Measurements from ENCODE around the gene NGDN.
"Not testable (repeated sequence)": the region's sequence is repeated elsewhere in the genome, so short reads cannot be mapped to it uniquely, and the experiment has no call there.

The NGDN gene, protein sequence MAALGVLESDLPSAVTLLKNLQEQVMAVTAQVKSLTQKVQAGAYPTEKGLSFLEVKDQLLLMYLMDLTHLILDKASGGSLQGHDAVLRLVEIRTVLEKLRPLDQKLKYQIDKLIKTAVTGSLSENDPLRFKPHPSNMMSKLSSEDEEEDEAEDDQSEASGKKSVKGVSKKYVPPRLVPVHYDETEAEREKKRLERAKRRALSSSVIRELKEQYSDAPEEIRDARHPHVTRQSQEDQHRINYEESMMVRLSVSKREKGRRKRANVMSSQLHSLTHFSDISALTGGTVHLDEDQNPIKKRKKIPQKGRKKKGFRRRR

DNA sequence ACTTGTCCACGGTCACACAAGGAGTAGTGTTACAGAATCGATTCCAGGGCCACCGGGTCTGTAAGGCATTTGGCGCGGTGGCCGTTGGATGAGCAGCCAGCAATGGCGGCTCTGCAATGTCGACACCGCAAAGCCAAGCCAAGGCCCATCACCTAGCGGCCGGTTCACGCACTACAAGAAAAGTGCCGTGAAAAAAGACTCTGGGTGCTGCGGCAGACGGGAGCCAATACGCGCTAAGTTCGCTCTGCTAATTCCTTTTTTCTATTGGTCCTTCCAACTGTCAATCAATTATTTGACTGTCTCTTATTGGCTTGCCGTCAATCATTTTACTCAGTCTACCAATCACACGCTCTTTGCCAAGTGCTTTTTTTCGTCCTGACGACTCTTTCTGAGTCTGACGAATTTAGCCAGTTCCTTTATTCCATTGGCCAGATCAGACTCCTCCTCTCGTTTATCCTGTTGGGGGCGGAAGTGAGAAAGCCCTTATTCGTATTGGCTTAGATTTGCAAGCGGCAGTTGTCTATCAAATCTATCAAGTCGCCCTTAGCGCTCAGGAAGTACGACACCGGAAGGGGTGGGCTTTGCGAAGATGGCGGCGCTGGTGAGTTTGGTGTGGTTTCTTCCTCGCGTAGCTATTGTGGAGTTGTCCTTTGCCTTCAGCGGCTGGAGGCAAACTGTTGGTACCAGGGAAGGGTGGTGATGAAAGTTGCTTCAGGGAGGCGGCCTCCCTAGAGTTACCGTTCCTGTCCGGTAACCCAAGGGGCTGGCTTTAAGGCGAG is at the start of gene NGDN:
Gene NGDN, plus strand, starts transcription at position 577 of the 779 bp plus-strand sequence. Its CDS starts 13 bp downstream, at position 590.
- peak; percentile 91 for DNase-seq

DNA sequence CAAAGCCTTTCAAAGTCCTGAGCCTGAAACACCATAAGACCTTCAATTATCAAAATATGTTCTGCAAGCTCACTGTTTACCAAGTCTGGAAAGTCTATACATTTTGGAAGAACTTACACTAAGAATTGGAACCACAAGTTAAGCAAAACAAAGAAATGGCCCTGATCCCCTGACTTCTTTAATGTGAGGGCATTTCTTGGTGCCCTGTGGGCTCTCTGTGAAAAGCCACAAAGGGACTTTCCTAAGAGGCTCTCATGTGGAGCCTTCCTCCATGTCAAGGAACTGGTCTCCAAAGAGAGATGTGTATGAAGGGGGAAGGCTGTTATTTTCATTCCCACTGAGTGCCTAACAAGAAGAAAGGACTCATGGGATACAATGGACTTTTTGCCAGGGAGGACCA is 47.9 kb upstream of the NGDN start:
- DNase-seq = no peak

DNA sequence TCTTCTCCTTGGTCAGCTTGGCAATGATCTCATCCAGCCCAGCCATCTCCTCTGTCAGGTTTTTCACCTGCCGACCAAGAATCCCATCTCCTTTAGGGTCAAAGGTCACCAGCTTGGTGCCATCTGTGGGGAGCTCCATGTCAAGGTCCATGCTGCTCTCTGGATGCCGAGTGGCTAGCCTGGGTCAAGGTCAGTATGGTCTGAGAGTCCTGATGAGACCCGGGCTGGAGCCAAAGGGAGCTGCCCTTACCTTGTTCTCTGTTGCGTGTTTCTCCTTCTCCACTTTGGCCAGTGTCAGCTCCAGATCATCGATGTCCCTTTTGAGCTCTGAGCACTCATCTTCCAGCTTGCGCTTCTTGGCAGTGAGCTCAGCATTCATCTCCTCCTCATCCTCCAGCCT is 45.8 kb upstream of the NGDN start:
- no peak for DNase-seq

DNA sequence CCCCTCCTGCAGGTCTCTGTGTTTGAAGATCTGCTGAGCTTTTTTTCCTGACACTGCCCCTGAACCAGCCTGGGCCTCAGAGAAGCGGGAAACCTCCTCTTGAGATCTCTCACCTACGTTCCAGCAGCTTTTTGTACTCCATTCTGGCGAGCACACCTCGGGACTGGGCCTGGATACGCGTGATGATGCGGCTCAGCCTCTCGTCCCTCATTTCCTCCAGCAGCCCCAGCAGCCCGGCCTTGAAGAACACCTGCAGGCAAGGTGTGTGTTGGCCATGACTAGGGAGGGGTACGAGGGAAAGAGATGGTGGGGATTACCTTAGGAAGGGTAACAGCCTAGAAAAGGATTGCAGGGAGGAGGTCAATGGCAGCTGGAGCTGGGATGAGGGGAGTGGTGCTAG is 44.3 kb upstream of the NGDN start:
- no peak for DNase-seq

DNA sequence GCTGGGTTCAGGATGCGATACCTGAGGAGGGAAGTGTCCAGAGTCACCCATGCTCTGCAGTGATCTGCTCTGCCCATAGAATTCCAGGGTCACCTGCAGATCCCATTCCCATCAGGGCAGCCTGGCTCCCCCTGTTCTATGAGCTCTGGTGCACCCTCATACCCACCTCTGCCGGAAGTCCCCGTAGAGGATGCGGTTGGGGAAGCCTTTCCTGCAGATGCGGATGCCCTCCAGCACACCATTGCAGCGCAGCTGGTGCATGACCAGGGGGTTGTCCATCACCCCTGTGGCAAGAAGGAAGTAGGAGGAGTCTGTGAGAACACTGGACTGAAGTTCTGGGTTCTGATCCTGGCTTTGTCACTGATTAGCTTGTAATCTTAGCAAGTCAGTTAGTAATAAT is 43.7 kb upstream of the NGDN start:
- not testable (repeated sequence) for DNase-seq

DNA sequence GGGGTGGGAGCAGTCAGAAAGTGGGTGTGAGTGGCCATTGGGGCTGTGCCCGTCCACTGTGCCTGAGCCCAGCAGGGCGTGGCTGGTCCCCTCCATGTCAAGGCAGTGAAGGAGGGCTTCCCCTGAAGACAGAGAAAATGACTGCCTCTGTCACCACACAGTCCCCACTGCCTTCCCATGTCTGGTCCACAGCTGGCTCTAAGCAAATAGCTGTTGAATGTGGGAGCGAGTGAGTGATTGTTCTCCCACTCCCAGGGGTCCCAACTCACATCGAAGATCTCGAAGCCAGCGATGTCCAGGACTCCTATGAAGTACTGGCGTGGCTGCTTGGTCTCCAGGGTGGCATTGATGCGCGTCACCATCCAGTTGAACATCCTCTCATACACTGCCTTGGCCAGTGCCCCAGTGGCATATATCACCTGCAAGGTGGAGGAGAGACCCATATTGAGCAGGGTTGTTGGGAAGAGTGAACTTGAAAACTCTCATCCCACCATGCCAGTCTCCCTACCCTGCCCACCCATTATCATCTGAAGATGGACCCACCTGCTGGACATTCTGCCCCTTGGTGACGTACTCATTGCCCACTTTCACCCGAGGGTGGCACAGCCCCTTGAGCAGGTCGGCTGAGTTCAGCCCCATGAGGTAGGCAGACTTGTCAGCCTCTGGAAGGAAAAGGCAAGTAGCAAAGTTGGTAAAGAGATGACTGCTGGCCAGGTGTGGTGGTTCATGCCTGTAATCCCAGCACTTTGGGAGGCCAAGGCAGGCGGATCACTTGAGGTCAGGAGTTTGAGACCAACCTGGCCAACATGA is 40.6 kb upstream of the NGDN start:
- DNase-seq = no peak

DNA sequence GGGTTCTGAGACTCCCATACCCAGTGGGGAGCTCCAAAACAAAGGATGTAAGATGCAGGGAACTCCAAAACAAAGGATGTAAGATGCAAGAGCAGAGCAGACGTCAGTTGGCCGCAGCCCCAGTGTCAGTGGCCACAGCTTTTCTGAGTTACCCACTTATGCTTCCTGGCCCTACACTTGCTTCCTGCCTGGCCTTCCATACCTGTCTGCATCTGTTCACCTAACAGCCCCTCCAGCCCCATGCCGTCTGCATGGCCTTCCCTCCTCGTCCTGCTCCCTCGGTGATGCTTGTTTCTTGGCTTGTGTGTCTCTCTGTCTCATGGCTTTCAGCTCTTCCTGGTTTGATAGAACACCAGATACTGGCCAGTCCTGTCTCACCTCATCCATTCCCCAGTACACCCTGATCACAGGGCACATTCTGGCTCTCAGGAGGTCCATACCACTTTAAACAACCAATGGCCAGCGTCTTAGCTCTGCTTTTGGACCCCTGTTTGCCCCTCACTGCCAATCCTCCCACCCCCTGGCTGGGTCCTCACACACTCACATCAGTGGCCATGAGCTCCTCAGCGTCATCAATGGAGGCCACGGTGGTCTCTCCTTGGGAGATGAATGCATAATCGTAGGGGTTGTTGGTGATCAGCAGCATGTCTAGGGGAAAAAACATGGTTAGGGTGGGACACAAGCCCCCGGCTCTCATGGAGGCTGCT is 39.3 kb upstream of the NGDN start:
- no peak for DNase-seq

DNA sequence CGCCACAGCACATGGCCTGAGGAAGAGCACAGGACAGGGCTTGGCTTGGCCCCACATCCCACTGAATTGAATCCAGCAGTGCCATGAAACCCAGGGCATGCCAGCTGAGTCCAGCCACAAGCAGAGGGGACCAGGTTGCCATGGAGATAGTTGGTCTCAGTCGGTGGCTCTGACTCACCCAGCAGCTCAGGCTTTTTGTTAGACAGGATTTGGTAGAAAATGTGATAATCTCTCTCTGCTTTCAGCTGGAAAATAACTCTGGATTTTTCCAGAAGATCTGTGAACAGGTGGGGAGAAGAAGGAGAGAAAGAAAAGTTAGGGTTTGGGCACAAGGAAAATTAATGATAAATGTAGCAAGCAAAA is 38.8 kb upstream of the NGDN start:
- no peak for DNase-seq

DNA sequence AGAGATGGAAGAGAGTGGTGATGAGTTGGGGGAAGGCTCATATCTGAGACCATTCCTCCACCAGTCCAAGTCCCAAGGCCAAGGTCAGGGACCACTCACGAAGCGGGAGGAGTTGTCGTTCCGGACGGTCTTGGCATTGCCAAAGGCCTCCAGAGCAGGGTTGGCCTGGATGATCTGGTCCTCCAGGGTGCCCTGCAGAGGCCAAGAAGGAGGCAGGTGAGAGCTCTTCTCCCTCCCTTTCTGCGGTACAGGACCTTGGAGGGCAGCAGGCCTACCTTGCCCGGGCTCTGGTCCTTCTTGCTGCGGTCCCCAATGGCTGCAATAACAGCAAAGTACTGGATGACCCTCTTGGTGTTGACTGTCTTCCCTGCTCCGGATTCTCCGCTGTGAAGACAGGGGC is 38.0 kb upstream of the NGDN start:
- no peak for DNase-seq

DNA sequence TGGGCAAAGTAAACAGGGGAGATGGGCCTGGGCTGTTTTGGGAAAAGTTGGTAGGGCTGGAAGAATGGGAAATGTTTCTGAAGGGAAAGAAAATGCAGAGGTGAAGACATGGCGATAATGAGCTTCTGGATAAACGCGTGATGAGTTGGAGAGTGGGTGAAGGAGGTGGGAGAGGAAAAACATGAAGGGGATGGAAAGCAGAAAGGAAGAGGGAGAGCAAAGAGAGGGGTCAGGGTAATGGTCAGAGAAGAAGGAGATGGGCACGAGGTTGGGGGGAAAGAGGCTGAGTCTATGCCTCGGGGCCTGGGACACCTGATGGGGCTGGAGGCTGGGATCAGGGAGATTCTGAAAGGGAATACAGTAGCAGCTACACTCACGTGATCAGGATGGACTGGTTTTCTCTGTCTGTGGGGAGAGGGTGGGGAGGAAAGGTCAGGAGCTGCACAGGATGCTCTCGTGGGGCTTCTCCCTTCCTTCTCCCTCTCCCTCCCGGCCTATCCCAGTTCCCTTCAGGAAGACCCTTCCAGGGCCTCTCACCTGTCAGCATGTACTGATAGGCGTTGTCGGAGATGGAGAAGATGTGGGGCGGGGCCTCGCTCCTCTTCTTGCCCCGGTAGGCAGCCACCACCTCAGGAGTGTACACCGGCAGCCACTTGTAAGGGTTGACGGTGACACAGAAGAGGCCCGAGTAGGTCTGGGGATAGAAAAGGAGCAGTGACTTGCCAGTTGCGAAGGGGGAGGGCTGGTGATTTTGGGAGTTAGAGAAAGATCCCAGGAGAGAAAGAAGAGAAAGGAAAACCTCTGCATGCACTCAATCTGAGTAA is 37.2 kb upstream of the NGDN start:
- DNase-seq = no peak

DNA sequence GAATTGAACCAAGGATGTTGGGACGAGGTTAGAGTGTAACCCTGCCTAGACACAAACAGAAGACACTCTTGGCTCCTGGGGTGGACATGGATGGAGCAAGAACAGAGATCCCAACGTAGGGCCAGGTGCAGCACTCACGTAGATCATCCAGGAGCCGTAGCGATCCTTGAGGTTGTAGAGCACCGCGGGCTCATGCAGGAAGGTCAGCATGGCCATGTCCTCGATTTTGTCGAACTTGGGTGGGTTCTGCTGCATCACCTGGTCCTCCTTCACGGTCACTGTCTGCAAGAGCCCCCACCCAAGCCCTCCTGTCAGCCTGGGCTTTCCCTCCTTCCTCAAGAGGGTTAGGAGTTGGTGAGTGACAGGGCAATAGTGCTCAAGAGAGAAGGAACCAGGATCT is 36.6 kb upstream of the NGDN start:
- DNase-seq = no peak

DNA sequence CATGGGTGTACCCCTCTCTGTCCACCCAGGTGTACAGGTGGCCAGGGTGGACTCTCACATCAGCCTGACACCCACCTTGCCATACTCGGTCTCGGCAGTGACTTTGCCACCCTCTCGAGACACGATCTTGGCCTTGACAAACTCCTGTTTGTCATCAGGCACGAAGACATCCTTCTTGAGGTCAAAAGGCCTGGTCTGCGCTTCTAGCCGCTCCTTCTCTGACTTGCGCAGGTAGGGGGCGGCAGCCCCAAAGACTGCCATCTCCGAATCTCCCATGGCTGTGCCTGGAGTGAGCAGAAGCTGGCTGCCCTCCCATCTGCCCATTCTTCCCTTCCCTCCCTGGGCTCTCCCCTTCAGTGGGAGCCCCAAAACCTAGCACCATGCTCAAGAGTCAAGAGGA is 36.0 kb upstream of the NGDN start:
- no peak for DNase-seq

DNA sequence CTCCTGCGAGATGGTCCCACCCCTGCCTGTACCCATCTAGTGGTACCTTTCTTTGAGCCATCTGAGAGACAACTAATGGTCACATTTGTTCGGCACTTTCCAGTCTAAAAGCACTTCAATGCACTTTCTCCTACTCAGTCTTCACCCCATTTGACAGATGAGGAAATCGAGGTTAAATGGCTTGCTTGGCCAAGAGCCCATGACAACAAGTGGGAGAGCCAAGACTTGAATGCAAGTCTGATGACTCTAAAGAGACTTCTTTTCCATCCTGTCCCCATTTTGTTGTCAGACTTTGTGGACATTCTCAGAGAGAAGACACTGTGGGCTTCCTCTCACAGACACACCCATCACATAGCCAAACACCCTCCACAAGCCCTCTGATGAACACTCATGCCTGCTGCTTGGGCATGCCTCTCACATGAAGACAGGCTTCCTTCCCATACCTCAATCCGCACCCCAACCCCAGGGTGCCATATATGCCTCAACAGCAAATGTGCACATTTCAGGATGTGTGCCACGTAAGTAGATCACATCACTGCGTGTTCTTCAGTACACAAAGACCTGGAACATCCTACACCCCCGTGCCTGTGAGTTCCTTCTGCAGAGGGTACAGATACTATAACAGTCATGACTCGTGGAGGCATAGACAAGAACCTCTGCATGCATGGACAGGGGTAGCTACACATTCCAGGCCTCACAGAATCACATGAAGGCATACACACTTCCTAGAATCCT is 34.8 kb upstream of the NGDN start:
- no peak for DNase-seq

DNA sequence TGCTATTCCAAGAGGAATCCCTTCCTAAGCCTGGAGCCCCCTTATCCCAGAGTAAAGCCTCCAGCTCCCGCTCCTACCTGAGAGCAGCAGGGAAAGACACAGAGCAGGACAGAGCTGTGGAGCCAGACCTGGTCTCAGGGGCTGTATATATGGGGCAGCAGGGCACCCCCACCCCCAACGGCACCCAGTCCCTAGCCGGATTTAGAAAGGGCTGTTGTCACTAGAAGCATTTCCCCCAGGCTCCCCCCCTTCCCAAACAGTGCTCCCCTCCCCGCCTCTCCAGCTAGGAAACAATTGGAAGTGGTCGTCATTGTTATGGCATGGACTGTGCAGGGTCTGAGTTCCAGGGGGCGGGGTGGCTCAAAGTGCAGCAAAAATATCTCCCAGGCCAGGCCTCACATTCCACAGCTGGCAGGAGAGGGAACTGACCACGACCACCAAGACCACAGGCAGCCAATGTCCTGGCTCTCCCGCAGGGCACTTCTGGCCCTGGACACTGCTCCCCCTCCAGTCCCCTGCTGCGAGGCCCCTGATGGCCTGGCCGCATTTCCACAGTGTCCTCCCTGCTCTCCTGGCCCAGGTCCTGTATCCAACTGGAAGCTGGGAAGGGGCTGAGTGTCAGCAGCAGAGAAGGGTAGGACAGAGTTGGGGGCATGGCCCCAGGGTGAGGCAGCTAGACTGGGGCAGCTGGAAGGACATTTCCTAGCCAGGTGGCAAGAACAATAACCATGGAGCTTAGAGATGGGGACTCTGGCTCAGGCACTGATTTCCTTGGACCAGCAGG is 33.8 kb upstream of the NGDN start, which contains the start of gene MYH7:
Gene MYH7, minus strand, starts transcription at position 118 of the 784 bp plus-strand sequence. CDS start 1,928 bp downstream, outside the sequence.
- no peak for DNase-seq

DNA sequence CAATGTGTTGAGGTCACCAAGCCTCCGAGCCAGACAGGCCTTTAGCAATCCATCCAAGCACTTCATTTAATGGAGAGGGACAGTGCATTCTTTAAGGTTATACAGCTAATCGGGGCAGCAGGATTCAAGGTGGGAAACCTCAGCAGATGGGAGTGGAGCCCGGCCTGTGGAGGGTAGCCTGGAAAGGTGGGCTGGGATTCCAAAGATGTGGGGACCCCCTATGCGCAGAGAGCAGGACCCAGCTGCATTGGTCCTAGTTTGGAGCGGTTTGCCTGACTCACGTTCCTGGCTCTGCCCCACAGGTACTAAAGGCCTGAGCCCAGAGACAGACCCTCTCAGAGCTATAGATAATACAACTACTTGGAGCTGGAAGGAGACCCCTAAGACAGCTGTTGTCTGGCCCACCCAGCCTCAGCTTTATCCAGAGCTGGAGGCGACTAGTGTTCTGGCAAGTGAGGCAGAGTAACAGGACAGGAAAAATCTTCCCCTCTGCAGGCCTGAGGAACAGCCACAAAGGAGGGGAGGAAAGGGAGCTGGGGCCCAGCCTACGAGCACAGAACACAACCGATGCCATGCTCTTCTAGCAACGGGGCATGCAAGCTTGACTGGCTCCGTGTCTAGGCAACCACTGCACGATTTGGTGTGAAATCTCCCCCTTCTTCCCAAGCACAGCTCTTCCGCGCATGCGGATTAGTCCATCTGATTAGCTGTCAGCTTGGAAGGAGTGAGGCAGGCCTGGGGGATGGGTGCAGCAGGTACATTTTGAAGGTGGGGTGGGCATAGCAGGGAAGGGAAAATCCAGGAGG is 33.0 kb upstream of the NGDN start:
- DNase-seq = no peak

DNA sequence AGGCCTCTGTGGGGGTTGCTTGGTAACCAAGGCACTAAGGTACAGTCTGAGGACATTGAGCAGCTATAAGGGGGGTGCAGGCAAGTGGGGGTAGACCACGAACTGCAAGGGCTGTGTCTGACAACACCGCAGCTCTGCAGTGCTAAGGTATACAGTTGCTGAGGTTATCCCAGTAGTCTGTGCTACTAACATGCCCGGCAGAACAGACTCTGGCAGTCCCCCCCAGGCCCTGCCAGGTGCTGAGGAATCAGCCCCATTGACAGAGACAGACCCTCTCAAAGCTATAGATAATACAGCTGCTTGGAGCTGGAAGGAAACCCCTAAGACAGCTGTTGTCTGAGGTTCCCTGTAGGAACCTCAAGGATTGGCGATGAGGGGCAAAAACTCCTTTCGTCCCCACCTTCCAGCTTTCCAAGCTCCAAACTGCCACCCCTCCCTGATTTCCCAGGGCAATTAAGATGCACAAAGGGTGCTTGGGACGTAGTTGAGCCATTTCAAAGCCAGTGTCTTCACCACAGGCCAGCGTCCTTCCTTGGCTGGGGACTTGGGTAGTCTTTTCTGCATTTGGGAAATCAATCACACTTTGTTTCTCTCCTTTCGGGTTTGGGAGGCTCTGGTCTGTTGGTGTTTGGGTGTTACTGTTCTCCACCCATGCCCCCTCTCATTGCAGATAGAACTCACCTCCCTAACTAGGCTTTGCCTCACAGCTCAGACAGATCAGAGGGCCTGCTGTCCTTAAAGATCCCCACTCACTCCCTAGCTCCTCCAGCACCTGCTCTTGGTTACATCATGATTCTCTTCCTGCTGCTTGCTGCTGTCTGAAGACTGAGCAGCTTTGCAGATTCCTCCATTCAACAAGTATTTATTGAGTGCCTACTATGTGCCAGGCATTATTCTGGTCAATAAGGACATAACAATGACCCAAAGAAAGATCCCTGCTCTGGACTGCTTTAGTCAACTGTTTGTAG is 32.1 kb upstream of the NGDN start:
- DNase-seq = no peak

DNA sequence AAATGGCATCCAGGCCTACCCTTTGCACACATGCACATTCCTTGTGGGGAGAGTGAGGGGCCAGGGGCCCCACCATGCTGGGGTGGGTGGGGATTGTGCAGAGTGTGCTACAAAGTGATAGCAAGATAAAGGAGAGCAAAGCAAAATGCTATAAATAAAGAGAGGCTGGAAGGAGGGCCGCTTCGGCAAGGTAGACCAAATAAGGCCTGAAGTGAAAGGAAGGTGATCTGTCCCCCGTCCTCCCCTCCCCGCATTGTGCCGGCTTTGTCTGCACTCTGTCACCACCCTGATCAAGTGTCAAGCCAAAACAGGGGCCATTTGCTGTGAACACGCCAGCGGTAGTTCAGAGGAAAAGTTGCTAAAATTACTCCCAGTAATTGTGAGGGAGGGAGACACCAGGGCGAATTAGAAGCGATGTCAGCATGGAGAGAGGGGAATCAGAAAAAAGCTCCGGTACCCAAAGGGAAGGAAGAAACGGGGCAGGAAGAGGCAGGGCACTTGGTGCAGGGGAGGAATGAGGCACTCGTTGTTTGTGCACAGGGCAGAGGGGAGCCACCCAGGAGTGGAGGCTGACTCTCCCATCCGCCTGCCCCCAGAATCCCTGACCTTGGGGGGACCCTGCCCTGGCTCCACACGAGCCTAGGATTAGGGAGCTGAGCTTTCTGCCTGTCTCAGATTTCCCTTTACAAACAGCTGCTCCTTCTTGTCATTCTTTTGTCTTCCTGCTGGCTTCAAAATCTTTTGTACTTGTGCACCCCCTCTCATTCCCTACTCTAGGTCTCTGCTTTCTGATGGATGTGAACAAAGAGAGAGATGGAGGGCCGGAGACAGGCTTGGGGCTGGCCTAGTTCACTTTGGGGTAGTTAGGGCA is 31.2 kb upstream of the NGDN start:
- no peak for DNase-seq
